ENCODE data around the gene AQP7.
"Not testable (repeated sequence)": the region's sequence is repeated elsewhere in the genome, so short reads cannot be mapped to it uniquely, and the experiment has no call there.

Gene AQP7

GRCh38 chr9:33438926-33439680, 36.7 kb upstream of the AQP7 start:
- no peaks in the 10 kb centered on the region for H3K4me1 Mint-ChIP-seq
- ATAC-seq (no peak), DNase-seq (no peak)
- no peaks in the 10 kb centered on the region for H3K27me3 Mint-ChIP-seq
- no peak overlapping the region for H3K4me3 Mint-ChIP-seq
- H3K27ac Mint-ChIP-seq: no peak overlapping the region
- no peaks in the 10 kb centered on the region for H3K9me3 Mint-ChIP-seq

- no peak overlapping the region for H3K27ac Mint-ChIP-seq
- no peaks in the 10 kb centered on the region for H3K4me1 Mint-ChIP-seq
- no peak overlapping the region for H3K4me3 Mint-ChIP-seq
Observed at GRCh38 chr9:33437898-33438297, 35.5 kb upstream of the AQP7 start.

GRCh38 chr9:33437205-33437604, 34.8 kb upstream of the AQP7 start:
- H3K4me3 Mint-ChIP-seq: no peak overlapping the region
- H3K4me1 Mint-ChIP-seq: no peaks in the 10 kb centered on the region
- no peak overlapping the region for H3K27ac Mint-ChIP-seq

More at GRCh38 chr9:33437898-33438297, 35.5 kb upstream of the AQP7 start:
- no peak for ATAC-seq
- H3K9me3 Mint-ChIP-seq: no peaks in the 10 kb centered on the region
- H3K27me3 Mint-ChIP-seq: no peaks in the 10 kb centered on the region
- DNase-seq: no peak

GRCh38 chr9:33436445-33436844, 34.1 kb upstream of the AQP7 start:
- Mint-ChIP-seq H3K27me3 (no peaks in the 10 kb centered on the region), H3K27ac (no peak overlapping the region), H3K4me1 (no peaks in the 10 kb centered on the region), H3K4me3 (no peak overlapping the region), H3K9me3 (no peaks in the 10 kb centered on the region)
- no peak for DNase-seq
- no peak for ATAC-seq

More at GRCh38 chr9:33437205-33437604, 34.8 kb upstream of the AQP7 start:
- Mint-ChIP-seq H3K27me3 (no peaks in the 10 kb centered on the region), H3K9me3 (no peaks in the 10 kb centered on the region)
- DNase-seq (no peak), ATAC-seq (no peak)

GRCh38 chr9:33435821-33436277, 33.5 kb upstream of the AQP7 start:
- Mint-ChIP-seq H3K27ac (no peak overlapping the region), H3K27me3 (no peaks in the 10 kb centered on the region), H3K9me3 (no peaks in the 10 kb centered on the region), H3K4me3 (no peak overlapping the region), H3K4me1 (no peaks in the 10 kb centered on the region)
- ATAC-seq (no peak), DNase-seq (no peak)

- DNase-seq (no peak), ATAC-seq (no peak)
- H3K27ac Mint-ChIP-seq: no peak overlapping the region
- no peaks in the 10 kb centered on the region for H3K9me3 Mint-ChIP-seq
- no peaks in the 10 kb centered on the region for H3K4me1 Mint-ChIP-seq
- no peaks in the 10 kb centered on the region for H3K27me3 Mint-ChIP-seq
- H3K4me3 Mint-ChIP-seq: no peak overlapping the region
Observed at GRCh38 chr9:33434317-33435105, 32.1 kb upstream of the AQP7 start.

- Mint-ChIP-seq H3K9me3 (no peaks in the 10 kb centered on the region), H3K4me3 (no peak overlapping the region)
- no peak for ATAC-seq
Observed at GRCh38 chr9:33433871-33434270, 31.5 kb upstream of the AQP7 start.

GRCh38 chr9:33431420-33431819, 29.1 kb upstream of the AQP7 start:
- ATAC-seq: no peak
- H3K27me3 Mint-ChIP-seq: no peaks in the 10 kb centered on the region
- H3K9me3 Mint-ChIP-seq: no peaks in the 10 kb centered on the region

More at GRCh38 chr9:33433871-33434270, 31.5 kb upstream of the AQP7 start:
- Mint-ChIP-seq H3K4me1 (no peaks in the 10 kb centered on the region), H3K27me3 (no peaks in the 10 kb centered on the region), H3K27ac (no peak overlapping the region)
- DNase-seq: no peak

GRCh38 chr9:33430942-33431341, 28.6 kb upstream of the AQP7 start:
- Mint-ChIP-seq H3K9me3 (no peaks in the 10 kb centered on the region), H3K4me3 (no peak overlapping the region), H3K27ac (no peak overlapping the region), H3K4me1 (no peaks in the 10 kb centered on the region), H3K27me3 (no peaks in the 10 kb centered on the region)
- DNase-seq (no peak), ATAC-seq (no peak)

More at GRCh38 chr9:33431420-33431819, 29.1 kb upstream of the AQP7 start:
- Mint-ChIP-seq H3K4me3 (no peak overlapping the region), H3K4me1 (no peaks in the 10 kb centered on the region), H3K27ac (peak overlapping the region in 1 of 2 donors; percentile 71)
- no peak for DNase-seq

GRCh38 chr9:33429256-33429985, 27.1 kb upstream of the AQP7 start:
- no peak for DNase-seq
- peak overlapping the region in 1 of 2 donors; percentile 21 for H3K27ac Mint-ChIP-seq
- ATAC-seq: no peak
- H3K4me1 Mint-ChIP-seq: no peaks in the 10 kb centered on the region
- no peak overlapping the region for H3K4me3 Mint-ChIP-seq
- no peaks in the 10 kb centered on the region for H3K27me3 Mint-ChIP-seq
- no peaks in the 10 kb centered on the region for H3K9me3 Mint-ChIP-seq

GRCh38 chr9:33426843-33427293, 24.5 kb upstream of the AQP7 start:
- no peak for ATAC-seq
- Mint-ChIP-seq H3K4me3 (no peak overlapping the region), H3K27me3 (no peaks in the 10 kb centered on the region), H3K27ac (no peak overlapping the region), H3K9me3 (no peaks in the 10 kb centered on the region), H3K4me1 (no peaks in the 10 kb centered on the region)
- DNase-seq: no peak

GRCh38 chr9:33425128-33425533, 22.8 kb upstream of the AQP7 start:
- Mint-ChIP-seq H3K27me3 (no peaks in the 10 kb centered on the region), H3K4me1 (no peaks in the 10 kb centered on the region), H3K27ac (peak overlapping the region in 1 of 2 donors; percentile 13), H3K4me3 (no peak overlapping the region), H3K9me3 (no peaks in the 10 kb centered on the region)
- no peak for DNase-seq
- ATAC-seq: no peak

GRCh38 chr9:33424492-33424891, 22.1 kb upstream of the AQP7 start:
- DNase-seq, H3K4me3 Mint-ChIP-seq, H3K4me1 Mint-ChIP-seq, H3K27me3 Mint-ChIP-seq, H3K27ac Mint-ChIP-seq, H3K9me3 Mint-ChIP-seq, ATAC-seq: not testable (repeated sequence)

GRCh38 chr9:33424043-33424442, 21.7 kb upstream of the AQP7 start:
- H3K27ac Mint-ChIP-seq, H3K4me1 Mint-ChIP-seq, DNase-seq, ATAC-seq, H3K4me3 Mint-ChIP-seq, H3K27me3 Mint-ChIP-seq, H3K9me3 Mint-ChIP-seq: not testable (repeated sequence)

- ATAC-seq: no peak
- DNase-seq: no peak
- no peaks in the 10 kb centered on the region for H3K9me3 Mint-ChIP-seq
- no peak overlapping the region for H3K27ac Mint-ChIP-seq
- H3K27me3 Mint-ChIP-seq: no peaks in the 10 kb centered on the region
- H3K4me3 Mint-ChIP-seq: no peak overlapping the region
- peaks cover 37% of the 10 kb centered on the region for H3K4me1 Mint-ChIP-seq
Observed at GRCh38 chr9:33419708-33420303, 17.4 kb upstream of the AQP7 start.

Measured in stimulated activated naive CD8-positive, alpha-beta T cell treated with anti-CD3 and anti-CD28 coated beads, Interleukin-15, amount 100 ng/mL, for 72 hours (primary cell).